HG02610 (cell line): ENCODE data around the gene ACOXL.

ENCODE experiments used
- ATAC-seq: cut with Tn5 transposase; IDR thresholded peaks from one replicate; pipeline ENCODE4 v1.9.1; 2021; ENCODE audit warnings: mild to moderate bottlenecking, moderate library complexity; ENCODE audit not compliant: unreplicated experiment

The ACOXL gene

GRCh38 chr2:110790907-110791306 lies 58.5 kb downstream of the ACOXL start:
- ATAC-seq: no peak

GRCh38 chr2:110791435-110791834 lies 59.1 kb downstream of the ACOXL start:
- no peak for ATAC-seq

- ATAC-seq: no peak
These were observed 60.7 kb downstream of the ACOXL start for GRCh38 chr2:110793034-110793433.

GRCh38 chr2:110794390-110794789 lies 62.0 kb downstream of the ACOXL start:
- ATAC-seq: no peak

- ATAC-seq: no peak
These were observed 62.6 kb downstream of the ACOXL start for GRCh38 chr2:110794951-110795350.

GRCh38 chr2:110796716-110797301 lies 64.4 kb downstream of the ACOXL start:
- no peak for ATAC-seq

GRCh38 chr2:110799376-110799775 lies 67.0 kb downstream of the ACOXL start:
- no peak for ATAC-seq

GRCh38 chr2:110800611-110801402 lies 68.4 kb downstream of the ACOXL start:
- ATAC-seq: no peak

- ATAC-seq: no peak
These were observed 70.0 kb downstream of the ACOXL start for GRCh38 chr2:110802208-110802932.

- ATAC-seq: no peak
These were observed 72.1 kb downstream of the ACOXL start for GRCh38 chr2:110804433-110804832.

GRCh38 chr2:110804915-110805314 lies 72.5 kb downstream of the ACOXL start:
- ATAC-seq: peak; percentile 89

GRCh38 chr2:110805894-110806452 lies 73.6 kb downstream of the ACOXL start:
- peak; percentile 37 for ATAC-seq

GRCh38 chr2:110807522-110807921 lies 75.1 kb downstream of the ACOXL start:
- no peak for ATAC-seq

- no peak for ATAC-seq
These were observed 78.0 kb downstream of the ACOXL start for GRCh38 chr2:110810404-110810803.

GRCh38 chr2:110812726-110813645 lies 80.6 kb downstream of the ACOXL start:
- no peak for ATAC-seq

GRCh38 chr2:110813896-110814295 lies 81.5 kb downstream of the ACOXL start:
- no peak for ATAC-seq

- ATAC-seq: no peak
These were observed 83.6 kb downstream of the ACOXL start for GRCh38 chr2:110815938-110816337.

GRCh38 chr2:110816404-110817365 lies 84.3 kb downstream of the ACOXL start:
- no peak for ATAC-seq

- no peak for ATAC-seq
These were observed 86.6 kb downstream of the ACOXL start for GRCh38 chr2:110818767-110819481.
